NOMO-1 (cell line): Measurements from ENCODE around the gene ROPN1L.
"Not testable (repeated sequence)": the region's sequence is repeated elsewhere in the genome, so short reads cannot be mapped to it uniquely, and the experiment has no call there.

Experiments
- DNase-seq, 2 experiments: peaks; one replicate each; lab custom pipeline; 2025; ENCODE audit not compliant: unreplicated experiment in 2 of 2; lab: John Stamatoyannopoulos, UW

The ROPN1L gene

DNA sequence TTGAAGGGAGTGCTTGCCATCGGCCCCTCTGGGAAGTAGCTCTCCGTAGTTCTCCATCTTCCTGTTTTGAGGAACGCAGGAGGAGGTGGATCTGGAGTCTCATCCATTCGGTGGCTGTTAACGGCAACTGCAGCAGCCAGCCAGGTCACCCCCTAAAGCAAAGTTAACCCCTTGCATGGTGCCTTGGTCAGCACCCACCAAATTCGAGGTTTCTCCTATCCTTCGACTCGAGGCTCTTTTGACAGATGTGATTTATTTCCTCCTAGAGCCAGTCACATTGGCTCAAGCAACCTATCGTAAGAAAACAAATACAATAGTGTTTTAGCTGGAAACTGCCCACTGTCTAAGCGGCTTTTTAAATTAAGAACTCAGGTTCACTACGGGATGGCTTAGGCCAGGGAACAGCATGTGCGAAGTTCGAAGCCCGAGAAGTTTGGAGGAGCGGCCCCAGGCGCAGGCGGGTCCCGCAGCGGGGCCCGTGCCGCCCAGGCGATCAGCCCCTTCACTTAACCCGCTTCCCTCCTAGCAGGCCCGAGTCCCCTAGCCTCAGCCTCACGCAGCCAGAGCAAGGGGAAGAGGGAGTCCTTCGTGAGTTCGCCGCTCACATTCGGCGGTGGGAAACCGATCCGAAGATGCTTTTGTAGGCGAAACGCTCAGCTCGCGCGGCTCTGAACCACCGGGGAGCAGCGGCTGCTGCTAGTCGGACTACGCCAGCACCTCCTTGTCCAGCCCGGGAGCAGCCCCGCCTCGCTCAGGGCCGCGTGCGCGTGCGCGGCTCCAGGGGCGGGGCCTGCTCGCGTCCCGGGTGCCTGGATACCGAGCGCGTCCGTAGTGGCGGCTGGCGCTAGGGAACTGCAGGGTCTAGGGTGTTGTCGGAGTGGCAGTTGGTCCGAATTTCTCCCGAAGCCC is at the start of gene ROPN1L:
ROPN1L (plus strand) TSS at position 797 of the 909 bp plus-strand sequence. CDS start 289 bp downstream, outside the sequence.
- DNase-seq: peak; percentile 96 to 98

- not testable (repeated sequence) for DNase-seq
These were observed 48.9 kb upstream of the ROPN1L start for GRCh38 chr5:10392567-10393328.

- DNase-seq: no peak
These were observed 48.2 kb upstream of the ROPN1L start for GRCh38 chr5:10393491-10393890.

GRCh38 chr5:10396552-10396951 is 45.1 kb upstream of the ROPN1L start:
- DNase-seq: no peak

DNA sequence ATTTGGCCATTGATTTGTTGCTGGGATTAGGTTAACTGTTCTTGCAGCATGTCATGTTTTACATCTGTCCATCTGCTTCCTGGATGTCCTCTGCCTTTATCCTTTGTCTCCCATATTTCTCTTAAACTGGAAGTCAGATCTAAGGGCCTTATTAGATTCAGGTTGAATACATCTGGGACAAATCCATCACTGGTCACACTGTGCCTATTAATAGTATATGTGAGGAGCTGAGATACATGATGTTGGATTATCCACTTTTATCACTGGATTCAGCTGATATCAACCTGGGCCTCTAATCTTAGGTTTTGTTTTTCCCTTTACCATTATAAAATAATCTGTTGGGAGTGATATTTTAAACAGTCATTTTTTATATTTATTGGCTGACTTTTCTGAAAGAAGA is 41.8 kb upstream of the ROPN1L start:
- DNase-seq: no peak

GRCh38 chr5:10400411-10400810 is 41.3 kb upstream of the ROPN1L start:
- no peak for DNase-seq

DNA sequence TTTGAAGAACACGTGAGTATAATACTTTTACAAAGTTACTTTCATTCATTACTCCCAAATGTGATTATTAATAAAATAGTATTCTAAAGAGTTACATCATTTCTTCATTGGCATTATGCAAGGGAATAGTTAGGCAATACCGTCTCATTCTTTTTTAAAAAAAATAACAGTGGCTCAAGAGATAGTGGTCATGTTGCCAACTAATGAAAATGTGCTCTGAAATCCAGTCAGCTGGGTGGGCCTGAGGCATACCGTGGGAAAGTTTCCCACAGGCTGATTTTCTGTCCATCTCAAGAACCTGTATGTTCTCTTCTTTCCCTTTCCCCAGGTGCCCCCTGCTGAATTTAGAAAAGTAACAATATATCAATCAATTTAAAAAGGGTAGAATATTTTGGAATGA is 40.8 kb upstream of the ROPN1L start:
- DNase-seq: peak in 1 of 2 experiments; percentile 30

GRCh38 chr5:10401498-10401897 is 40.2 kb upstream of the ROPN1L start:
- DNase-seq: no peak

GRCh38 chr5:10403829-10404228 is 37.9 kb upstream of the ROPN1L start:
- DNase-seq: no peak

GRCh38 chr5:10406651-10407050 is 35.0 kb upstream of the ROPN1L start:
- DNase-seq: peak; percentile 92 to 99

DNA sequence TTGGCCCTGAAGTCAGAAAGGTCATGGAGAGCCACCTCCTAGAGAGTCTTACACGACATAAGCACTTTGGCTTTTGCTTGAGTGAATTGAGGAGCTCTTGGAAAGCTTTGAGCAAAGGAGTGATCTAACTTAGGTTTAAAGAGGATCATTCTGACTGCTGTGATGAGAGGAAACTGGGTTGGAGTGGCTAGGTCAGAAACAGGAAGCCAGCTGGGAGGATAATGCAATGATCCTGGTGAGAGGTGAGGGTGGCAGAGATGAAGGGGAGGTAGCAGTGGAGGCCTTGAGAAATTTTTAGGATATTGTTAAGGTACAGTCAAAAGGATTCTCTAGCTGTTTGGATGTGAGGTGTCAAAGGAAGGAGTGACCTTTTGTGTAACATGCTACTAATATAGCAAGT is 32.2 kb upstream of the ROPN1L start:
- no peak for DNase-seq

GRCh38 chr5:10410662-10411061 is 31.0 kb upstream of the ROPN1L start:
- no peak for DNase-seq

GRCh38 chr5:10411336-10411735 is 30.3 kb upstream of the ROPN1L start:
- no peak for DNase-seq

DNA sequence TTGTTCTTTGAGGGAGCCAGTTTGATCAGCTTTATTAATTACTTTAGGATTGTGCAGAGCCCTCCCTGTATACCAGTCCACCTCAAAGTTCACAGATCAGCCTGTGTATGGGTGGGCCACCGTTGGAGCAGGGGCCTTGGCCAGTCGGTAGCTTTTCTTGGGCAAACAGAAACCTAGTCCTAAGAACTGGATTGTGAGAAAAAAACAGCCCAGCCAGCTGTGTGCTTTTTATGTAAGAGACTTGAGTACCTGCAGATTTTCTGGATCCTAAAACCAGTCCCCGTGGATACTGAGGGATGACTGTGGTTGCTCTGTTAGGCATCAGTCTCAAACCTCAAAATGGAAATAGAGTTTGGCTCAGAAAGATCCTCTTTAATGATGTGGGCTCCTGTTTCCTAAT is 24.8 kb upstream of the ROPN1L start:
- no peak for DNase-seq

GRCh38 chr5:10418654-10419345 is 22.9 kb upstream of the ROPN1L start:
- DNase-seq: no peak

GRCh38 chr5:10420468-10420867 is 21.2 kb upstream of the ROPN1L start:
- no peak for DNase-seq

DNA sequence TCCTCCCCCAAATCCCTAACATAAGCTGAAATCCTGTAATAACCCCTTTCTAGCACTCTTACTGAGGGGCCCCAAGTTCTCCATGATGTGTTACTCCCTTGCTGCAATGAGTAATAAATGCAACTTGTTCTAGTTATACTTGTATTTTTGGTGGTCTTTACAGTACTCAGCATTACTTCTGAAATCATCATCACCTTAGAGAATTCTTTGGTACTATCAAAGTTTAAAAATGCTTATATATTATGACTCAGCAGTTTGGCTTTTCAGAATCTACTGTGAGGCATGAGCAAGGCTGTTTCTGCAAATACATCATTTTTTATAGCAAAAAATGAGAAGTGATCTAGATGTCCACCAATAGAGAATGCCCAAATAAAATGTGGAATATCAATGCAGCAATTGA is 20.7 kb upstream of the ROPN1L start:
- DNase-seq: peak in 1 of 2 experiments; percentile 46

- peak; percentile 94 to 100 for DNase-seq
These were observed 19.6 kb upstream of the ROPN1L start for GRCh38 chr5:10421896-10422691.

DNA sequence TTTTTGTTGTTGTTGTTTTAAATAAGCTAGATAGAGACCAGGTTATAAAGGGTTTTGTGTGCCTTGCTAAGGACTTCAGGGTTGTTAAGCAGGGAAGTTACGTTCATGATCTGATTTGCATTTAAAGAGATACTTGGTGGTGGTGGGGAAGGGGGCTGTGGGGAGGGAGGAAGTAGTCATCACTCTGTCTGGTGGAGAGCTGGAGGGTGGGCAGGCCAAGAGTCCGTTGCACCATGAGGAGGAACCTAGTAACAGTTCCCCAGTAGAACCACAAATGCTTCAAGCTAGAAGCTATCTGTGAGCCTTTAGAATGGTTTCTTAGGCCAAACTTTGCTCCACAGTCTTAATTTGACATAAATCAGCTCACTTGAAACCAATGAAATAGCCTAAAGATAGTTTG is 18.7 kb upstream of the ROPN1L start:
- peak; percentile 59 to 72 for DNase-seq

GRCh38 chr5:10424124-10424731 is 17.5 kb upstream of the ROPN1L start:
- peak; percentile 84 to 85 for DNase-seq
